ENCODE data around the gene TRIM66.

DNA sequence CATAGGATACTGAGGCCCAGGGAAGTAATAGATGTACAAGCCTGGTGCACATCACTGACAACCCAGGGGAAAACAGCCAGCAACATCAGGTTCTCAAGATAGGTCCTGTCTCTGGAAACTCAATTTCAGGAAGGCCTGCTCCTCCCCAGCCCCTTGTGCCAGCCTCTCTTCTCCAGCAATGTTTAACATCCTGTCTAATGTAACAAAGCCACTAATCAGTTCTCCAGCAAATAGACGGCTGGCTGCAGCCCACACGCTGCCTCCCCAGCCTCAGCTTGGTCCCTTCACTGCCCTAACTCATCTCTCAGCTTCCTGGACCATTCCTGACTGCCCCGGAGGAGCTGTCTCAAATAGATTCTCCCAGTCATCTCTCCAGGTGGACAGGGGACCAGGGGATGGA is 37.9 kb upstream of the TRIM66 start:
- TF ChIP-seq, protein P1, sequence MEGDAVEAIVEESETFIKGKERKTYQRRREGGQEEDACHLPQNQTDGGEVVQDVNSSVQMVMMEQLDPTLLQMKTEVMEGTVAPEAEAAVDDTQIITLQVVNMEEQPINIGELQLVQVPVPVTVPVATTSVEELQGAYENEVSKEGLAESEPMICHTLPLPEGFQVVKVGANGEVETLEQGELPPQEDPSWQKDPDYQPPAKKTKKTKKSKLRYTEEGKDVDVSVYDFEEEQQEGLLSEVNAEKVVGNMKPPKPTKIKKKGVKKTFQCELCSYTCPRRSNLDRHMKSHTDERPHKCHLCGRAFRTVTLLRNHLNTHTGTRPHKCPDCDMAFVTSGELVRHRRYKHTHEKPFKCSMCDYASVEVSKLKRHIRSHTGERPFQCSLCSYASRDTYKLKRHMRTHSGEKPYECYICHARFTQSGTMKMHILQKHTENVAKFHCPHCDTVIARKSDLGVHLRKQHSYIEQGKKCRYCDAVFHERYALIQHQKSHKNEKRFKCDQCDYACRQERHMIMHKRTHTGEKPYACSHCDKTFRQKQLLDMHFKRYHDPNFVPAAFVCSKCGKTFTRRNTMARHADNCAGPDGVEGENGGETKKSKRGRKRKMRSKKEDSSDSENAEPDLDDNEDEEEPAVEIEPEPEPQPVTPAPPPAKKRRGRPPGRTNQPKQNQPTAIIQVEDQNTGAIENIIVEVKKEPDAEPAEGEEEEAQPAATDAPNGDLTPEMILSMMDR (IDR thresholded peaks at IDR 0.05), result no peak
- no peak for TF ChIP-seq POLR2A (IDR thresholded peaks at IDR 0.05)
